Central memory CD8-positive, alpha-beta T cell (primary cell): ENCODE results near the gene VPS33B.
A peak's percentile ranks its signal among the peaks of the same experiment; 100 is the strongest.
"Not testable (repeated sequence)": the region's sequence is repeated elsewhere in the genome, so short reads cannot be mapped to it uniquely, and the experiment has no call there.

Experiments used
- ATAC-seq: fragments of 150-1000 bp; cut with Tn5 transposase; replicated peaks from 2 replicates; pipeline ENCODE4 v1.10.0; 2022; ENCODE audit warnings: mild to moderate bottlenecking, moderate FRiP score, moderate number of reproducible peaks; ENCODE audit not compliant: poor library complexity, severe bottlenecking; ENCODE audit errors: extremely low read depth
- DNase-seq, 2 donors: peaks; one replicate each; pipeline ENCODE4 v3.0.0; 2021; ENCODE audit warnings: low spot score in 2 of 2
- H3K27ac Mint-ChIP-seq: one replicate; pipeline ENCODE4 v1.8.0; 2022; ENCODE audit warnings: low read depth, mild to moderate bottlenecking, moderate library complexity, mixed read lengths
- H3K27me3 Mint-ChIP-seq: one replicate; pipeline ENCODE4 v1.8.0; 2022; ENCODE audit warnings: mixed read lengths
- H3K36me3 Mint-ChIP-seq: one replicate; pipeline ENCODE4 v1.8.0; 2022; ENCODE audit warnings: mild to moderate bottlenecking, moderate library complexity, mixed read lengths; ENCODE audit not compliant: insufficient read depth
- H3K4me1 Mint-ChIP-seq: one replicate; pipeline ENCODE4 v1.8.0; 2022; ENCODE audit warnings: mixed read lengths
- H3K4me3 Mint-ChIP-seq: one replicate; pipeline ENCODE4 v1.8.0; 2022; ENCODE audit warnings: mild to moderate bottlenecking, moderate library complexity, mixed read lengths
- H3K9me3 Mint-ChIP-seq: one replicate; pipeline ENCODE4 v1.8.0; 2022; ENCODE audit warnings: mixed read lengths

VPS33B gene

GRCh38 chr15:91049378-91050127, 27.2 kb upstream of the VPS33B start:
- H3K36me3 Mint-ChIP-seq = no peaks in the 10 kb centered on the region
- H3K9me3 Mint-ChIP-seq = no peaks in the 10 kb centered on the region
- no peak overlapping the region for H3K27ac Mint-ChIP-seq
- ATAC-seq (peak; percentile 64), DNase-seq (peak in 1 of 2 donors; percentile 36)
- peaks cover 28% of the 10 kb centered on the region for H3K27me3 Mint-ChIP-seq
- no peak overlapping the region for H3K4me3 Mint-ChIP-seq
- peaks cover 23% of the 10 kb centered on the region for H3K4me1 Mint-ChIP-seq

- Mint-ChIP-seq H3K27me3 (peaks cover 11% of the 10 kb centered on the region), H3K4me1 (peaks cover 23% of the 10 kb centered on the region), H3K4me3 (peak overlapping the region; percentile 56), H3K27ac (peak overlapping the region; percentile 71), H3K9me3 (no peaks in the 10 kb centered on the region), H3K36me3 (no peaks in the 10 kb centered on the region)
- no peak for ATAC-seq
- DNase-seq = no peak
Observed at GRCh38 chr15:91047545-91048199, 25.3 kb upstream of the VPS33B start.

- not testable (repeated sequence) for ATAC-seq, DNase-seq, H3K9me3 Mint-ChIP-seq, H3K36me3 Mint-ChIP-seq, H3K4me3 Mint-ChIP-seq, H3K27me3 Mint-ChIP-seq, H3K27ac Mint-ChIP-seq
- peaks cover 23% of the 10 kb centered on the region for H3K4me1 Mint-ChIP-seq
Observed at GRCh38 chr15:91046056-91046455, 23.7 kb upstream of the VPS33B start.

- Mint-ChIP-seq H3K4me3 (no peak overlapping the region), H3K9me3 (no peaks in the 10 kb centered on the region), H3K36me3 (no peaks in the 10 kb centered on the region), H3K27ac (no peak overlapping the region), H3K27me3 (no peaks in the 10 kb centered on the region), H3K4me1 (peaks cover 23% of the 10 kb centered on the region)
- DNase-seq = no peak
- ATAC-seq = no peak
Observed at GRCh38 chr15:91045065-91045464, 22.7 kb upstream of the VPS33B start.

- DNase-seq (no peak), ATAC-seq (no peak)
- Mint-ChIP-seq H3K27me3 (no peaks in the 10 kb centered on the region), H3K27ac (no peak overlapping the region), H3K36me3 (no peaks in the 10 kb centered on the region), H3K4me3 (no peak overlapping the region), H3K9me3 (no peaks in the 10 kb centered on the region), H3K4me1 (peaks cover 16% of the 10 kb centered on the region)
Observed at GRCh38 chr15:91043202-91043874, 20.9 kb upstream of the VPS33B start.

GRCh38 chr15:91040856-91041255, 18.5 kb upstream of the VPS33B start:
- Mint-ChIP-seq H3K27ac (no peak overlapping the region), H3K9me3 (no peaks in the 10 kb centered on the region), H3K27me3 (peaks cover 5% of the 10 kb centered on the region), H3K4me3 (no peak overlapping the region), H3K4me1 (peaks cover 5% of the 10 kb centered on the region), H3K36me3 (no peaks in the 10 kb centered on the region)
- ATAC-seq = no peak
- DNase-seq = no peak

GRCh38 chr15:91039996-91040395, 17.6 kb upstream of the VPS33B start:
- Mint-ChIP-seq H3K36me3 (no peaks in the 10 kb centered on the region), H3K27ac (no peak overlapping the region), H3K4me3 (no peak overlapping the region), H3K4me1 (peaks cover under 1% of the 10 kb centered on the region), H3K9me3 (no peaks in the 10 kb centered on the region), H3K27me3 (peaks cover 6% of the 10 kb centered on the region)
- DNase-seq (no peak), ATAC-seq (no peak)

- Mint-ChIP-seq H3K4me1 (peaks cover 11% of the 10 kb centered on the region), H3K27ac (no peak overlapping the region), H3K9me3 (no peaks in the 10 kb centered on the region), H3K4me3 (no peak overlapping the region), H3K36me3 (no peaks in the 10 kb centered on the region), H3K27me3 (peaks cover 6% of the 10 kb centered on the region)
- DNase-seq = peak; percentile 28 to 45
- ATAC-seq = no peak
Observed at GRCh38 chr15:91032919-91033803, 10.8 kb upstream of the VPS33B start.

- Mint-ChIP-seq H3K9me3 (no peaks in the 10 kb centered on the region), H3K27me3 (peaks cover 6% of the 10 kb centered on the region), H3K4me3 (no peak overlapping the region), H3K27ac (peak overlapping the region; percentile 59), H3K36me3 (no peaks in the 10 kb centered on the region), H3K4me1 (peaks cover 11% of the 10 kb centered on the region)
- DNase-seq (no peak), ATAC-seq (no peak)
Observed at GRCh38 chr15:91031796-91032195, 9.4 kb upstream of the VPS33B start.

GRCh38 chr15:91027677-91028076, 5.3 kb upstream of the VPS33B start:
- DNase-seq (no peak), ATAC-seq (no peak)
- no peaks in the 10 kb centered on the region for H3K9me3 Mint-ChIP-seq
- H3K27ac Mint-ChIP-seq = no peak overlapping the region
- peaks cover 7% of the 10 kb centered on the region for H3K4me1 Mint-ChIP-seq
- no peaks in the 10 kb centered on the region for H3K27me3 Mint-ChIP-seq
- H3K36me3 Mint-ChIP-seq = no peaks in the 10 kb centered on the region
- no peak overlapping the region for H3K4me3 Mint-ChIP-seq

GRCh38 chr15:91023720-91024119, 1.3 kb upstream of the VPS33B start:
- Mint-ChIP-seq H3K4me1 (peaks cover 38% of the 10 kb centered on the region), H3K27me3 (no peaks in the 10 kb centered on the region), H3K27ac (no peak overlapping the region), H3K4me3 (no peak overlapping the region), H3K9me3 (no peaks in the 10 kb centered on the region), H3K36me3 (peaks cover 8% of the 10 kb centered on the region)
- no peak for DNase-seq
- ATAC-seq = no peak

- peaks cover 47% of the 10 kb centered on the region for H3K4me1 Mint-ChIP-seq
- DNase-seq (no peak), ATAC-seq (no peak)
- peak overlapping the region; percentile 95 for H3K27ac Mint-ChIP-seq
- no peaks in the 10 kb centered on the region for H3K27me3 Mint-ChIP-seq
- peak overlapping the region; percentile 97 for H3K4me3 Mint-ChIP-seq
- H3K9me3 Mint-ChIP-seq = no peaks in the 10 kb centered on the region
- H3K36me3 Mint-ChIP-seq = peaks cover 10% of the 10 kb centered on the region
Observed at GRCh38 chr15:91022832-91023129, 387 bp upstream of the VPS33B start.
